NCI-H187 (cell line): ENCODE results near the gene GDI2.

ENCODE experiments used
- DNase-seq, 2 experiments: peaks; one replicate each; lab custom pipeline; 2025; lab: John Stamatoyannopoulos, UW

Gene GDI2

DNA sequence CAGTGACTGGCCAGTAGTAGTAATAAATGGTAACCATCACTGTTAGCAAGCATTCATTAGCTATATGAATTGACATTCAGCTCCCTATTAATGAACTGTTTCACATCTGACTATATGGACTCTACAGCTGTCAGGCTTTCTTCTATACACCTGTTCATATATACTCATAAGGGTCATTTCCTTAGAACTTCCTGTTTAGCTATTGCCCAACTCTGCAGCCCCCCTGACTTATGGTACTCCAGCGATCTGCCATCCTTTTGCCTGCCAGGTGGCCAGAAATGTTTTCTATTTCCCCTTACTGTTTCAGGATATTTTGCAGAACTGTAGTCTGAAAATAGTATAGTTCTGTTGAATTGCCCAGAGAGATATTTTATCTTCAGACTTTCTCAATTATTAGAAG lies 72.0 kb downstream of the GDI2 start:
- DNase-seq: no peak

- no peak for DNase-seq
Observed at GRCh38 chr10:5738427-5738826, 74.8 kb downstream of the GDI2 start.

DNA sequence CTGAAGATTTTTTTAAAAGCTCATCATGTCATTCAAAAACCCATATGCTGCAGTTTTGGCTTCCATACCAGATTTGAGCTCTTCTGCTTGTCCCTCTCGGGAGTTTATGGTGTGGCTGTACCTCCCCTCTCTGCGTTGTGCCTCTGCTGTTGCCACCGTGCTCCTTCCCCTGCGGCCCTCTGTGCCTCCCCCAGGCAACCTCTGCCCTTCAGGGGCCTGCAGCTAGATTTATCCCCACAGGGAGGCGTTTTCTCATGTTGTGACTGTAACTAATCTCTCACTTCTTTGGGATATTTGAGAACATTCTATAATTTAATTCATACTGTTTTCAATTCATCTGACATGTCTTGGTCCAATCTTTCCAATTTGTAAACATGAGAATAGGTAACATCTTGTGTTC lies 75.9 kb downstream of the GDI2 start:
- no peak for DNase-seq

- no peak for DNase-seq
Observed at GRCh38 chr10:5736591-5736990, 76.6 kb downstream of the GDI2 start.

DNA sequence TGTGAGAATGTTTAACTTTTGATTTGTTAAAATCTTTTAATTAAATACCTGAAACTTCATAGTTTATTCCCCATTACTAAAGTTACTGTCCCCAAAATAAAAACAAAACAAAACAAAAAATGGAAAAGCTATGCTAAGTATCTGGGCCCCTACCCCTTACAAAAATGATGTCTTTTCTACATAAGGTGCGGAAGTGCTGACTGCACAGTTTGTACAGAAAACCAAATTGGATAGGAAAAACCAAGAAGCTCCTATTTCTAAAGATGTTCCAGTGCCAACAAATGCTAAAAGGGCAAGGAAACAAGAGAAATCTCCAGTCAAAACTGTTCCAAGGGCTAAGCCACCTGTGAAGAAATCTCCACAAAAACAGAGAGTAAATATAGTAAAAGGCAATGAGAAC lies 78.1 kb downstream of the GDI2 start:
- DNase-seq: no peak

DNA sequence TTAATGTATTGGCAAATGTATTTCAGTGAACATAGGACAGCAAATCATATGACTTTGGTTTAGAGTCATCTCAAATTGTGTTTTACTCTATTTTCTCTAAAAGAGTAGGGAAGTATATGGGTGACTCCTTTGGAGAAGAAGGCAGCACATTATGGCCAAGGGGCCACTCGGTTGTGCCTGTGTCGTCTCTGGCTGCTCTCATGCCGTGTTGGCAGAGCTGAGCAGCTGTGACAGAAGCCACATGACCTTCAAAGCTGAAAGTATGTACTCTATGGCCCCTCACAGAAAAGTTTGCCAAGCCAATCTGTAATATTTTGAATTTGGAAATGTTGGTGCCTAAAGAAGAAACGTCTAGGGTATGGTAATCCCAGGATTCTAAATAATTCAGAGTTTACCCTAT lies 81.1 kb downstream of the GDI2 start:
- DNase-seq: no peak

DNA sequence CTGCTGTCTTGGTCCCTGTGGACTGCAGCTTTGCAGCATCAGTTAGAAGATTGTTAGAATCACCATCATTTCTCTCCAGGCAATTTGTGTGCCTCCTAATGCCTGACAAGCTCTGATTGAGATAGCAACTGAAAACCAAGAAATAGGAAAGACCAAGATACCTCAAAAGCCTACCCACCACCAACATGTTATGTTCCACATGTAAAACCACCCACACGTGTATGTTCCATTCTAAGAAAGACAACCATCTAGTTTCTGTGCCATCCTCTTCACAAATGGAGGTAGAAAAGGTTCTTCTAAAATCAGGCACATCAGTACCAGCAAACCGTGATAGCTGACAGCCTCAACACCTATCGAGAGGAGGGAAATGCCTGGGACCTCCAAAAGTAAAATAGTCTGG lies 81.7 kb downstream of the GDI2 start:
- no peak for DNase-seq

GRCh38 chr10:5730766-5731165 lies 82.5 kb downstream of the GDI2 start:
- no peak for DNase-seq

GRCh38 chr10:5723692-5724091 lies 89.5 kb downstream of the GDI2 start:
- no peak for DNase-seq

DNA sequence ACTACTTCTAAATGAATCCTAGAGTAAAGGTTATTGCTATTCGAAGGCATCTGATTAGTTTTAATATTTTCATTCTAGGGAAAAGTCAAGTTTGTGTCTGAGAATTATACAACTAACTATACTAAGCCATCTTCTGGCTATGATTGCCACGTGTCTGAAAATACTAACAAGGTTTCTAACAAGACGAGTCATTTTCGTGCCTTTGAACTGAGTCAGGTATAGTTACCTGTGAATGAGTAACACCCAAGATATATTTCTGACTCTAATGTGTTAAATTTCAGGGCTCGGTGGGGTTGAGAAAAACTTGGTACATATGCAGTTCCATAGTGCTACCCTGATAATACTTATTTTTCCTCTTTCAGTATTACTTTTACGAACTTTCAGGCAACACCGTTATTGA lies 93.1 kb downstream of the GDI2 start:
- no peak for DNase-seq

GRCh38 chr10:5719546-5719945 lies 93.7 kb downstream of the GDI2 start:
- no peak for DNase-seq
